ENCODE measurements around the gene C11orf24. TPM values are rescaled to one million over a fixed set of nuclear protein-coding genes. Genes with fewer than 3 reads are reported as not detected.

The C11orf24 gene
- polyA plus RNA-seq, 2 of the 4 experiments (the other 2 are of a cell fraction) = 29.4 to 43.8 TPM

DNA sequence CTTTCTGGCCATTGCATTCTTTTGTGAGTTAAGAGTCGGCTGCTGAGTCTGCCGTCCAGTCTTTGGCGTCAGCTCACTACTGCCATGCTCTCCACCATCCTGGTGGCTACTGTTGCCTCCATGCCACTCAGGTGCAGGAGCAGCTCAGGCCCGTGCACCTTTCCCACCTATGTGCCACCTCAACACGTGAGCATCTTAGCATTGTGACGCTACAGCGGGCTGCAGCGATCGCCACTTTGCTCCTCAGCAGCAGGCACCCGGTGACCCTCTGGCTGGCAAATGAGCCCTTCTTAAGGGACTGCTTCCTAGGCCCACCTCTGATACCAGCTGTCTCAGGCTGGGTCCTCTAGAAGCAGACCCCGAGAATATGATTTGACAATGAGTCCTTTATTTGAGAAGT lies 47.2 kb downstream of the C11orf24 start:
- TF ChIP-seq HEYL (CRISPR knock-in tag; IDR thresholded peaks at IDR 0.05) (no peak), POLR2AphosphoS2 (conservative IDR thresholded peaks at IDR 0.05; ENCODE audit: low read length) (no peak), ZFP36 (IDR thresholded peaks at IDR 0.05; ENCODE audit: borderline replicate concordance, partially characterized antibody) (no peak), RARB (CRISPR knock-in tag; IDR thresholded peaks at IDR 0.05) (no peak), MAZ (IDR thresholded peaks at IDR 0.05; ENCODE audit: borderline replicate concordance, low read depth, low read length) (no peak), EHF (CRISPR knock-in tag; IDR thresholded peaks at IDR 0.05) (no peak), HOXA7 (CRISPR knock-in tag; IDR thresholded peaks at IDR 0.05) (no peak), NFE2L2 (conservative IDR thresholded peaks at IDR 0.05; ENCODE audit: low read length) (no peak), FOXS1 (CRISPR knock-in tag; IDR thresholded peaks at IDR 0.05) (no peak), EP300 (IDR thresholded peaks at IDR 0.05) (no peak), JUNB (IDR thresholded peaks at IDR 0.05) (no peak)
- TF ChIP-seq, protein P1, sequence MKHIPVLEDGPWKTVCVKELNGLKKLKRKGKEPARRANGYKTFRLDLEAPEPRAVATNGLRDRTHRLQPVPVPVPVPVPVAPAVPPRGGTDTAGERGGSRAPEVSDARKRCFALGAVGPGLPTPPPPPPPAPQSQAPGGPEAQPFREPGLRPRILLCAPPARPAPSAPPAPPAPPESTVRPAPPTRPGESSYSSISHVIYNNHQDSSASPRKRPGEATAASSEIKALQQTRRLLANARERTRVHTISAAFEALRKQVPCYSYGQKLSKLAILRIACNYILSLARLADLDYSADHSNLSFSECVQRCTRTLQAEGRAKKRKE (CRISPR knock-in tag; IDR thresholded peaks at IDR 0.05; ENCODE audit: low read depth) = no peak
- TF ChIP-seq, protein P2, sequence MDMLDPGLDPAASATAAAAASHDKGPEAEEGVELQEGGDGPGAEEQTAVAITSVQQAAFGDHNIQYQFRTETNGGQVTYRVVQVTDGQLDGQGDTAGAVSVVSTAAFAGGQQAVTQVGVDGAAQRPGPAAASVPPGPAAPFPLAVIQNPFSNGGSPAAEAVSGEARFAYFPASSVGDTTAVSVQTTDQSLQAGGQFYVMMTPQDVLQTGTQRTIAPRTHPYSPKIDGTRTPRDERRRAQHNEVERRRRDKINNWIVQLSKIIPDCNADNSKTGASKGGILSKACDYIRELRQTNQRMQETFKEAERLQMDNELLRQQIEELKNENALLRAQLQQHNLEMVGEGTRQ (IDR thresholded peaks at IDR 0.05) = no peak
- TF ChIP-seq, protein P3, sequence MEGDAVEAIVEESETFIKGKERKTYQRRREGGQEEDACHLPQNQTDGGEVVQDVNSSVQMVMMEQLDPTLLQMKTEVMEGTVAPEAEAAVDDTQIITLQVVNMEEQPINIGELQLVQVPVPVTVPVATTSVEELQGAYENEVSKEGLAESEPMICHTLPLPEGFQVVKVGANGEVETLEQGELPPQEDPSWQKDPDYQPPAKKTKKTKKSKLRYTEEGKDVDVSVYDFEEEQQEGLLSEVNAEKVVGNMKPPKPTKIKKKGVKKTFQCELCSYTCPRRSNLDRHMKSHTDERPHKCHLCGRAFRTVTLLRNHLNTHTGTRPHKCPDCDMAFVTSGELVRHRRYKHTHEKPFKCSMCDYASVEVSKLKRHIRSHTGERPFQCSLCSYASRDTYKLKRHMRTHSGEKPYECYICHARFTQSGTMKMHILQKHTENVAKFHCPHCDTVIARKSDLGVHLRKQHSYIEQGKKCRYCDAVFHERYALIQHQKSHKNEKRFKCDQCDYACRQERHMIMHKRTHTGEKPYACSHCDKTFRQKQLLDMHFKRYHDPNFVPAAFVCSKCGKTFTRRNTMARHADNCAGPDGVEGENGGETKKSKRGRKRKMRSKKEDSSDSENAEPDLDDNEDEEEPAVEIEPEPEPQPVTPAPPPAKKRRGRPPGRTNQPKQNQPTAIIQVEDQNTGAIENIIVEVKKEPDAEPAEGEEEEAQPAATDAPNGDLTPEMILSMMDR (IDR thresholded peaks at IDR 0.05) = no peak
- FAIRE-seq (no peak), ATAC-seq (no peak), DNase-seq (ENCODE audit: low read depth in 1 of 2, low spot score in 1 of 2) (no peak)
- H3K4me1 ChIP-seq = no peaks in the 10 kb centered on the region
- H3K9me3 ChIP-seq = peaks cover 13% of the 10 kb centered on the region
- ChIA-PET CTCF (interaction anchor here (1.3 kb wide), 1 partner anchor 16 kb away, joined by 3 read pairs; no protein-coding TSS in a partner anchor), POLR2A (interaction anchor here (0.6 kb wide), 1 partner anchor 20 kb away, joined by 4 read pairs; no protein-coding TSS in a partner anchor)
- H3K4me3 ChIP-seq = no peak overlapping the region
- WGBS (ENCODE audit: missing lambda C conversion rate) = 72% methylated on average over 11 of the region's 11 CpGs
- no peak overlapping the region for H3K27ac ChIP-seq
- H3K4me2 ChIP-seq = no peak overlapping the region

DNA sequence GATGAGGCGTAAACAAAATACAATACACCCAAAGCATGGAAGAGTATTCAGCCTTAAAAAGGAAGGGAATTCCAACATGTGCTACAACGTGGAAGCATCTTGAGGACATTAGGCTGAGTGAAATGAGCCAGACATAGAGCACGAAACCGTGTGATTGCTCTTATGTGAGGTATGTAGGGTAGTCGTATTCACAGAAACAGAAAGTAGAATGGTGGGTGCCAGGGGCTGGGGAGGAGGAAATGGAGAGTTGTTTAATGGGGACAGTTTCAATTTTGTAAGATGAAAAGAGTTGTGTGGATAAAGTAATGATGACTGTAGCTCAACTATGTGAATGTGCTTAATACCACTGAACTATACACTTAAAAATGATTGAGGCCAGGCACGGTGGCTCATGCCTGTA lies 48.5 kb downstream of the C11orf24 start:
- H3K27ac ChIP-seq = no peak overlapping the region
- POLR2A ChIA-PET = no interaction called here
- no peak for DNase-seq (ENCODE audit: low read depth in 1 of 2, low spot score in 1 of 2)
- CTCF ChIA-PET = no interaction called here
- TF ChIP-seq JUN (IDR thresholded peaks at IDR 0.05) (no peak), BHLHE40 (IDR thresholded peaks at IDR 0.05; ENCODE audit: low read depth, low read length) (no peak), KDM5A (IDR thresholded peaks at IDR 0.05) (no peak), ESRRA (IDR thresholded peaks at IDR 0.05; ENCODE audit: borderline replicate concordance, low read length) (no peak), ZFP36 (IDR thresholded peaks at IDR 0.05; ENCODE audit: borderline replicate concordance, partially characterized antibody) (no peak), KDM1A (IDR thresholded peaks at IDR 0.05; ENCODE audit: low read depth) (no peak), POLR2A (IDR thresholded peaks at IDR 0.05; ENCODE audit: low read length) (no peak), CHD2 (IDR thresholded peaks at IDR 0.05; ENCODE audit: low read length, partially characterized antibody) (no peak), EHMT2 (IDR thresholded peaks at IDR 0.05; ENCODE audit: low read depth) (no peak), POLR2AphosphoS2 (conservative IDR thresholded peaks at IDR 0.05; ENCODE audit: low read length) (no peak), ZNF302 (CRISPR knock-in tag; IDR thresholded peaks at IDR 0.05) (no peak), NFE2L2 (conservative IDR thresholded peaks at IDR 0.05; ENCODE audit: low read length) (no peak), HOXB13 (CRISPR knock-in tag; IDR thresholded peaks at IDR 0.05; ENCODE audit: low read depth) (no peak), ZC3H11A (IDR thresholded peaks at IDR 0.05) (no peak), FOSL2 (IDR thresholded peaks at IDR 0.05) (no peak), FOSL2 (CRISPR knock-in tag; IDR thresholded peaks at IDR 0.05) (no peak), HDAC2 (IDR thresholded peaks at IDR 0.05) (no peak), NR3C1 (IDR thresholded peaks at IDR 0.05) (no peak), JUNB (IDR thresholded peaks at IDR 0.05) (no peak)
- TF ChIP-seq, protein P4, sequence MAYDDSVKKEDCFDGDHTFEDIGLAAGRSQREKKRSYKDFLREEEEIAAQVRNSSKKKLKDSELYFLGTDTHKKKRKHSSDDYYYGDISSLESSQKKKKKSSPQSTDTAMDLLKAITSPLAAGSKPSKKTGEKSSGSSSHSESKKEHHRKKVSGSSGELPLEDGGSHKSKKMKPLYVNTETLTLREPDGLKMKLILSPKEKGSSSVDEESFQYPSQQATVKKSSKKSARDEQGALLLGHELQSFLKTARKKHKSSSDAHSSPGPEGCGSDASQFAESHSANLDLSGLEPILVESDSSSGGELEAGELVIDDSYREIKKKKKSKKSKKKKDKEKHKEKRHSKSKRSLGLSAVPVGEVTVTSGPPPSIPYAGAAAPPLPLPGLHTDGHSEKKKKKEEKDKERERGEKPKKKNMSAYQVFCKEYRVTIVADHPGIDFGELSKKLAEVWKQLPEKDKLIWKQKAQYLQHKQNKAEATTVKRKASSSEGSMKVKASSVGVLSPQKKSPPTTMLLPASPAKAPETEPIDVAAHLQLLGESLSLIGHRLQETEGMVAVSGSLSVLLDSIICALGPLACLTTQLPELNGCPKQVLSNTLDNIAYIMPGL (CRISPR knock-in tag; IDR thresholded peaks at IDR 0.05; ENCODE audit: borderline replicate concordance) = no peak
- TF ChIP-seq, protein P5, sequence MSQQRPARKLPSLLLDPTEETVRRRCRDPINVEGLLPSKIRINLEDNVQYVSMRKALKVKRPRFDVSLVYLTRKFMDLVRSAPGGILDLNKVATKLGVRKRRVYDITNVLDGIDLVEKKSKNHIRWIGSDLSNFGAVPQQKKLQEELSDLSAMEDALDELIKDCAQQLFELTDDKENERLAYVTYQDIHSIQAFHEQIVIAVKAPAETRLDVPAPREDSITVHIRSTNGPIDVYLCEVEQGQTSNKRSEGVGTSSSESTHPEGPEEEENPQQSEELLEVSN (IDR thresholded peaks at IDR 0.05; ENCODE audit: borderline replicate concordance, low read depth) = no peak
- 73% methylated on average over 6 of the region's 6 CpGs for WGBS (ENCODE audit: missing lambda C conversion rate)
- no peak overlapping the region for H3K4me2 ChIP-seq
- no peak for FAIRE-seq
- H3K9me3 ChIP-seq = peaks cover 3% of the 10 kb centered on the region; the same call in 1 of the 3 replicates
- H3K4me3 ChIP-seq = no peak overlapping the region
- no peaks in the 10 kb centered on the region for H3K4me1 ChIP-seq
- no peak for ATAC-seq
